GM12865 (cell line): ENCODE data around the gene FOXP1.

Experiments
- DNase-seq: peaks from one replicate; pipeline ENCODE4 v3.0.0; 2010; ENCODE audit warnings: low read depth
- H3K4me3 ChIP-seq: 2 replicates; pipeline ENCODE4 v1.5.1; 2011; ENCODE audit warnings: mild to moderate bottlenecking, low read depth, low read length, control low read depth
- TF ChIP-seq, protein P1 (sequence below): IDR thresholded peaks from 2 replicates; pipeline ENCODE4 v1.5.1; 2011; ENCODE audit warnings: low read length, control low read depth, low read depth, inconsistent platforms; ENCODE audit not compliant: insufficient read depth; ENCODE audit errors: missing control alignments

FOXP1 gene

DNA sequence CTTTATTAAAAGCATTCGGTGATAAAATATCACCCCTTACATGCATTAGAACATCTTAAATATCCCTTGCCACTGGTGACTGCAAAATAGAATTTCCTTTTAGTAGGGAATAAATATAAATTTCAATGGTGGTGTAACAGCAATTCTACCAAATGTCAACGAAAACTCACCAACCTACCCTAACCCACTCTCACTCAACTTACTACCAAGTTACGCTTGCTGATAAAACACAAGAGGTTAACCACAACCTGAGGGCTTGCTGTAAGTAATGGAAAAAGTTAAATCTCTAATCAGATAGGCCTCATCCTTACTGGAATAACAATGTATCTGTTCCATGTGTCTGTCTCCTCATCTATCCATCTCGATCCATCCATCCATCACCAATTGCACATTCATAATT is 274.7 kb downstream of the FOXP1 start:
- H3K4me3 ChIP-seq: no peak overlapping the region
- no peak for DNase-seq
- TF ChIP-seq, protein P1, sequence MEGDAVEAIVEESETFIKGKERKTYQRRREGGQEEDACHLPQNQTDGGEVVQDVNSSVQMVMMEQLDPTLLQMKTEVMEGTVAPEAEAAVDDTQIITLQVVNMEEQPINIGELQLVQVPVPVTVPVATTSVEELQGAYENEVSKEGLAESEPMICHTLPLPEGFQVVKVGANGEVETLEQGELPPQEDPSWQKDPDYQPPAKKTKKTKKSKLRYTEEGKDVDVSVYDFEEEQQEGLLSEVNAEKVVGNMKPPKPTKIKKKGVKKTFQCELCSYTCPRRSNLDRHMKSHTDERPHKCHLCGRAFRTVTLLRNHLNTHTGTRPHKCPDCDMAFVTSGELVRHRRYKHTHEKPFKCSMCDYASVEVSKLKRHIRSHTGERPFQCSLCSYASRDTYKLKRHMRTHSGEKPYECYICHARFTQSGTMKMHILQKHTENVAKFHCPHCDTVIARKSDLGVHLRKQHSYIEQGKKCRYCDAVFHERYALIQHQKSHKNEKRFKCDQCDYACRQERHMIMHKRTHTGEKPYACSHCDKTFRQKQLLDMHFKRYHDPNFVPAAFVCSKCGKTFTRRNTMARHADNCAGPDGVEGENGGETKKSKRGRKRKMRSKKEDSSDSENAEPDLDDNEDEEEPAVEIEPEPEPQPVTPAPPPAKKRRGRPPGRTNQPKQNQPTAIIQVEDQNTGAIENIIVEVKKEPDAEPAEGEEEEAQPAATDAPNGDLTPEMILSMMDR: no peak

DNA sequence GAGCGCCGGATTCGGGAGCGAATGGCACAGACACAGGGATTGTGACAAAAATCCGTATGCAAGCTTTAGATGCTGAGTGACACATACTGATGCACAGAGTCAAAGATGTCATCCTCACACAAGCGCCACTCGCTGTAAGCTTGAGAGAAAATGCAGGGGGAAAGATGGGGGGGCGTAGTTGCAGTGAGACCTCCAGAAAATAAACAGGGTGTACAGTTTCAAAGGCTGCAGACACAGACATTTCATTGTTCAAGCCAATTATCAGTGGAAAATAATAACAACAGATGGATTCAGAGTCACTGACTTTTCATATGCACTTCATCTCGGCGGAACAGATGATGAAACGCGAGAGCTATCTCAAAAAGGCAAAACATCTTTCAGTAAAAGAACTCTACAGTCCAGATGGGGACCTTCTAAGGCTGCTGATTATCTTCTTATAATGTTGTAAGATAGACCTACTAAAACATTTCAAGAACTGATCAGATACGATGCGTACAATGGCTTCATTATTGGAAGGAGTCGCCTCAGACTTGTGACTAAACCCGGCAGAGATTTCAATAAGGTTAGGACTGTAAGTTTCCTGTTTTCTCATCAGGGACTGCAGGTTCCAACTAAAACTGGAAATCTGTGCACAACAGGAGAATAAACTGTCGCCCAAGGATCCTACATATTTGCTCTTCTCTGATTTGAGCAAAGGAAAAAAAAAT is 275.4 kb downstream of the FOXP1 start:
- TF ChIP-seq, protein P1: no peak
- DNase-seq: no peak
- no peak overlapping the region for H3K4me3 ChIP-seq

GRCh38 chr3:71305231-71306206 is 278.0 kb downstream of the FOXP1 start:
- no peak for DNase-seq
- no peak overlapping the region for H3K4me3 ChIP-seq
- TF ChIP-seq, protein P1: no peak

DNA sequence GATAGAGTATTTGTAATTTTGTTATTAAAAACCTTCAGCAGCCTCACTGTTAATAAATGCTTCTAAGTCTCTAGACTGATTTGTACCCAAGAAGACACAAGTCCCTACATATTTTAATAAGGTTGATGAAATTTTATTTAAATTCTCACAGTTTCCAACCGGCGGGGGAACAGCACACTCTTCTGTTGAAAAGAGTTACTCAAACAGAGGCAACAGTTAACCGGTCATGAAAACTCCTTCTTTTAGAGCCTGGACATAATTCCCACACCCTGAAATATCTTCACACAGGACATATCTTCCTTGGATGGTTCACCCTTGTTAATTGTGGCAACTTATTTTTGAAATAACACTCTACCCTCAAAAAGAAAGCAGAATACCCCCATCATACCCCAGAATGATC is 278.8 kb downstream of the FOXP1 start:
- no peak overlapping the region for H3K4me3 ChIP-seq
- TF ChIP-seq, protein P1: no peak
- no peak for DNase-seq

DNA sequence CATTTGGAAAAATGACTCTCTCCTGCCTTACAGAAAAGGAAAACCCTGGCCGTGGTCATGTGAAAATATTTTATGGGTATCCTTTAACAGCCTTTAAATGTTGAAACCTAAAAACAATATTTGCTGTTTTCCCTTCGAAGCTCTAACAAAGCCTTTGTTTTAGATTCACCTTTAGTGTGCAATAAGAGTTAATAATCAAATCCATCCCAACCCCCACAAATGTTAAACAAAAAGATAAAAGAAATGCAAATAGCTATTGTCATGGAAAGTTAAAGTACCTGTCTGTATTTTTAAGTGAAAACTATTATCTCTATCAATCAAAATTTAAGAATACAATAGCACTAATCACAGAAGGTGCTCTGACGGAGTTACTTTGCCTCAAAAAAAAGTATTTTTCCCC is 279.3 kb downstream of the FOXP1 start:
- DNase-seq: no peak

GRCh38 chr3:71303627-71304200 is 279.8 kb downstream of the FOXP1 start:
- H3K4me3 ChIP-seq: no peak overlapping the region
- no peak for DNase-seq

More for the DNA sequence above, 279.3 kb downstream of the FOXP1 start:
- no peak overlapping the region for H3K4me3 ChIP-seq
- TF ChIP-seq, protein P1: no peak

More at GRCh38 chr3:71303627-71304200, 279.8 kb downstream of the FOXP1 start:
- TF ChIP-seq, protein P1: no peak
